Endothelial cell of umbilical vein (primary cell): Measurements from ENCODE around the gene ARHGAP42. TPM values are rescaled to one million over a fixed set of nuclear protein-coding genes. Genes with fewer than 3 reads are reported as not detected.

Source experiments
- BruUV-seq: library from RNA; stranded (reverse); fragments of 400-500 nt; replicated peaks from 2 replicates; lab custom pipeline; 2021; lab: Mats Ljungman, UMichigan
- CTCF ChIA-PET: fragments of 300-600, 350-600 bp; sonication (Branson Sonifier 250); formaldehyde crosslinking; loops from one replicate; lab custom pipeline; 2021; ENCODE audit warnings: antibody characterized with exemption, inconsistent platforms; lab: Charles Lee
- POLR2A ChIA-PET: fragments of 300-600, 350-600 bp; sonication (Branson Sonifier 250); formaldehyde crosslinking; loops from one replicate; lab custom pipeline; 2021; ENCODE audit warnings: antibody characterized with exemption, inconsistent platforms; lab: Charles Lee
- DNase-seq: peaks from one replicate; pipeline ENCODE4 v3.0.0-alpha.2; 2011; ENCODE audit warnings: low read depth, low spot score
- FAIRE-seq: peaks from 2 replicates; lab custom pipeline; 2011; peaks lifted over from hg19 to GRCh38; lab: Jason Lieb, UNC
- H2AFZ ChIP-seq: 2 replicates; pipeline ENCODE4 v1.6.0; 2012; ENCODE audit warnings: low read depth, low read length, control low read depth, inconsistent platforms
- H3K27ac ChIP-seq: 2 replicates; pipeline ENCODE4 v1.5.1; 2011; ENCODE audit warnings: low read depth, mild to moderate bottlenecking, control low read depth, low read length, moderate library complexity; ENCODE audit not compliant: insufficient read depth
- H3K27me3 ChIP-seq, 2 experiments: 2 replicates each; pipeline versions ENCODE4 v1.6.0 to v1.6.1; 2011; ENCODE audit warnings: low read length in 2 of 2, mixed read lengths in 1 of 2; ENCODE audit not compliant: control insufficient read depth in 2 of 2, insufficient read depth in 2 of 2
- H3K36me3 ChIP-seq, 2 experiments: 2 replicates in 1 of 2; 3 replicates in 1 of 2; pipeline ENCODE4 v1.5.1; 2011; ENCODE audit warnings: low read length in 2 of 2, mild to moderate bottlenecking in 1 of 2, moderate library complexity in 1 of 2; ENCODE audit not compliant: control insufficient read depth in 2 of 2, insufficient read depth in 2 of 2; ENCODE audit errors: extremely low read depth in 1 of 2
- H3K4me1 ChIP-seq: 3 replicates; pipeline ENCODE4 v1.5.1; 2011; ENCODE audit warnings: mild to moderate bottlenecking, low read length; ENCODE audit not compliant: control insufficient read depth, insufficient read depth; ENCODE audit errors: extremely low read depth
- H3K4me2 ChIP-seq: 2 replicates; pipeline ENCODE4 v1.6.1; 2011; ENCODE audit warnings: low read length, control low read depth, mixed read lengths; ENCODE audit not compliant: insufficient read depth
- H3K4me3 ChIP-seq, 3 experiments: fragments of 200-600 bp in 1 of 3; sonication (generic), shearing (Covaris generic) in 1 of 3; replicated peaks in 1 of 3; 2 replicates each; pipeline ENCODE4 v1.5.1; 2011 to 2016; ENCODE audit warnings: control low read depth in 3 of 3, low read length in 3 of 3, mild to moderate bottlenecking in 2 of 3, inconsistent platforms in 1 of 3, low read depth in 1 of 3, moderate library complexity in 1 of 3; ENCODE audit not compliant: insufficient read depth in 1 of 3
- H3K79me2 ChIP-seq: 2 replicates; pipeline ENCODE4 v1.6.0; 2012; ENCODE audit warnings: low read length, inconsistent platforms; ENCODE audit not compliant: control insufficient read depth, insufficient read depth
- H3K9ac ChIP-seq: replicated peaks from 2 replicates; pipeline ENCODE3; 2011; ENCODE audit warnings: low read length, control low read depth; ENCODE audit not compliant: insufficient read depth; ENCODE audit errors: extremely low read depth
- H3K9me1 ChIP-seq: replicated peaks from 3 replicates; pipeline ENCODE4 v1.6.0; 2011; ENCODE audit warnings: mild to moderate bottlenecking, low read length; ENCODE audit not compliant: control insufficient read depth, insufficient read depth; ENCODE audit errors: extremely low read depth
- H3K9me3 ChIP-seq: replicated peaks from 2 replicates; pipeline ENCODE4 v1.5.1; 2012; ENCODE audit warnings: low read length, inconsistent platforms; ENCODE audit not compliant: control insufficient read depth, insufficient read depth
- H4K20me1 ChIP-seq: replicated peaks from 2 replicates; pipeline ENCODE3; 2011; ENCODE audit warnings: mild to moderate bottlenecking, low read length; ENCODE audit not compliant: control insufficient read depth, insufficient read depth; ENCODE audit errors: extremely low read depth
- CTCF ChIP-seq, 2 donors: IDR thresholded peaks; 1 replicate in 1 of 2; 2 replicates in 1 of 2; pipeline ENCODE4 v1.5.1; 2011; ENCODE audit warnings: low read length in 2 of 2, mild to moderate bottlenecking in 2 of 2, moderate library complexity in 2 of 2, control low read depth in 1 of 2, inconsistent platforms in 1 of 2, low read depth in 1 of 2; ENCODE audit not compliant: insufficient read depth in 1 of 2; ENCODE audit errors: extremely low read depth in 1 of 2
- EZH2 ChIP-seq: IDR thresholded peaks from 2 replicates; pipeline ENCODE4 v1.6.1; 2012; ENCODE audit warnings: borderline replicate concordance, low read depth, mild to moderate bottlenecking, moderate library complexity, low read length, inconsistent platforms; ENCODE audit not compliant: severe bottlenecking
- FOS ChIP-seq: IDR thresholded peaks from 2 replicates; pipeline ENCODE4 v1.6.1; 2011; ENCODE audit warnings: mild to moderate bottlenecking, low read length, moderate library complexity, borderline replicate concordance; ENCODE audit not compliant: insufficient read depth
- GATA2 ChIP-seq: IDR thresholded peaks from 2 replicates; pipeline ENCODE4 v1.7.0; 2011; ENCODE audit warnings: low read depth, mild to moderate bottlenecking, moderate library complexity, mixed read lengths, low read length; ENCODE audit not compliant: insufficient read length, insufficient read depth
- JUN ChIP-seq: IDR thresholded peaks from 2 replicates; pipeline ENCODE4 v1.6.1; 2011; ENCODE audit warnings: borderline replicate concordance, low read depth; ENCODE audit not compliant: insufficient read length, insufficient read depth
- MYC ChIP-seq: IDR thresholded peaks from one replicate; pipeline ENCODE4 v1.6.1; 2011; ENCODE audit warnings: mild to moderate bottlenecking, low read depth, low read length
- POLR2A ChIP-seq: IDR thresholded peaks from 2 replicates; pipeline ENCODE4 v1.6.1; 2012; ENCODE audit warnings: low read depth, mild to moderate bottlenecking, control low read depth, low read length
- POLR2AphosphoS5 ChIP-seq: IDR thresholded peaks from 2 replicates; pipeline ENCODE4 v1.6.1; 2012; ENCODE audit warnings: low read depth, mild to moderate bottlenecking, control low read depth, low read length, moderate library complexity; ENCODE audit not compliant: insufficient read depth
- dilution Hi-C: fragments of 300-500 bp; cut with MboI; formaldehyde crosslinking; loops from one replicate; pipeline ENCODE4 v1.15.0; 2019; ENCODE audit warnings: low sequenced_read_pairs; ENCODE audit not compliant: extremely low pct_ligation_motif_present
- intact Hi-C: fragments of 100-400 bp; cut with micrococcal nuclease; formaldehyde crosslinking; loops from one replicate; pipeline ENCODE4 v1.10.0; 2022
- polyA plus RNA-seq, 4 experiments: library from polyadenylated mRNA; depleted of rRNA in 3 of 4; stranded (reverse) in 3 of 4; unstranded in 1 of 4; fragments of >200 nt; gene quantifications; 2 replicates each; pipeline versions ENCODE4 v1.2.1 to v1.2.3, GENCODE V29; 2011 to 2012; ENCODE audit warnings: missing spikeins in 1 of 4
- total RNA-seq: library from RNA; stranded (reverse); gene quantifications from 2 replicates; pipeline ENCODE4 v1.2.3, GENCODE V29; 2021

ARHGAP42 gene
- total and polyA plus RNA-seq, 2 donors (not counting 3 experiments of a cell fraction or from before 2014, with no cell fraction given), result 1.8 to 2.4 TPM

GRCh38 chr11:100920593-100920992, 233.5 kb downstream of the ARHGAP42 start:
- CTCF ChIA-PET, result interaction anchor here (1.3 kb wide), 1 partner anchor 16 kb away, joined by 3 read pairs; no protein-coding TSS in a partner anchor

More at GRCh38 chr11:100920593-100920992, 233.5 kb downstream of the ARHGAP42 start:
- Histone ChIP-seq H3K9me1 (no peaks in the 10 kb centered on the region), H3K4me1 (no peaks in the 10 kb centered on the region), H3K4me2 (no peak overlapping the region), H3K79me2 (no peaks in the 10 kb centered on the region), H4K20me1 (no peaks in the 10 kb centered on the region), H3K27ac (no peak overlapping the region), H3K36me3 (no peaks in the 10 kb centered on the region), H2AFZ (no peak overlapping the region), H3K9ac (no peak overlapping the region), H3K27me3 (no peaks in the 10 kb centered on the region), H3K9me3 (no peaks in the 10 kb centered on the region), H3K4me3 (no peak overlapping the region)
- POLR2A ChIA-PET, result no interaction called here
- dilution Hi-C loops (no loop called here), intact Hi-C loops (no loop called here)
- DNase-seq, result no peak
- BruUV-seq, result no TSS peak
- TF ChIP-seq MYC (no peak), CTCF (IDR thresholded peaks at IDR 0.05; ENCODE audit: extremely low read depth in 1 of 2, insufficient read depth in 1 of 2, low read depth in 1 of 2, low read length in 2 of 2) (no peak), GATA2 (no peak), EZH2 (no peak), POLR2A (no peak), JUN (no peak), FOS (no peak), POLR2AphosphoS5 (no peak)
- FAIRE-seq, result no peak
